Measurements from ENCODE around the gene SLC32A1. TPM values are rescaled to one million over a fixed set of nuclear protein-coding genes. Genes with fewer than 3 reads are reported as not detected.

Gene SLC32A1
- total RNA-seq, 1 experiment from 2014 or later: 0.09 TPM

DNA sequence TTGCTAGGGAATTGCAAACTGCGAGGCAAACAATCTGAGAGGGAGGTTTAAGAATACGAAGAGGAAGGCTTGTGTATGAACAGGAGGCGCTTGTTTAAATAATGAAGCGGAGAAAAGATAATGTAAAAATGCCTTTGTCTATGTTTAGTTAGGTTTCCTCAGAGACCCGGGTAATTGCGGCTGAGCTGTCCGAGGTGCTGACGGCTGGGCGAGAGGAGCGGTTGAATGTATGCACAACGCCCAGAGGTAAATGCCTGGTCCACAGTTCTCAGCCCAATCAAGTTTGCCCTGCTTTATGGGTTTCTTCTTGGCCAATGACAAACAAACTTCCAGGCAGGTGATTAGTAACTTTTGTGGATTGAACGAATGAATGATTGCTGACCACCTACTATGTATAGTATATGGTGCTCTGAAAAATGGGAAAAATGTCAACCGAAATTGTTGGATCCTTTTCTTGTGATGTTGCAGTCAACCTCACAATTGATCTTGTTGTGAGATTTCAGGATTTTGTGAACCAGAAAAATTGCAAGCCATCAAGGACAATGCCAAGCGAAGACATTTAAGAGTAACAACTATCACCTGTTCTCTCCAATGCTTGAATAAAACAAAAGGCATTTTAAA is 38.3 kb upstream of the SLC32A1 start (continued):
- no peak for TF ChIP-seq NFYB (CRISPR knock-in tag; conservative IDR thresholded peaks at IDR 0.05; ENCODE audit: low read depth)
- no peak for TF ChIP-seq NR3C1 (CRISPR knock-in tag; conservative IDR thresholded peaks at IDR 0.05; ENCODE audit: low read depth)
- no peak for TF ChIP-seq OVOL2 (CRISPR knock-in tag; IDR thresholded peaks at IDR 0.05; ENCODE audit: borderline replicate concordance)
- TF ChIP-seq SMAD3 (CRISPR knock-in tag; IDR thresholded peaks at IDR 0.05; ENCODE audit: borderline replicate concordance): no peak
- TF ChIP-seq, protein P1, sequence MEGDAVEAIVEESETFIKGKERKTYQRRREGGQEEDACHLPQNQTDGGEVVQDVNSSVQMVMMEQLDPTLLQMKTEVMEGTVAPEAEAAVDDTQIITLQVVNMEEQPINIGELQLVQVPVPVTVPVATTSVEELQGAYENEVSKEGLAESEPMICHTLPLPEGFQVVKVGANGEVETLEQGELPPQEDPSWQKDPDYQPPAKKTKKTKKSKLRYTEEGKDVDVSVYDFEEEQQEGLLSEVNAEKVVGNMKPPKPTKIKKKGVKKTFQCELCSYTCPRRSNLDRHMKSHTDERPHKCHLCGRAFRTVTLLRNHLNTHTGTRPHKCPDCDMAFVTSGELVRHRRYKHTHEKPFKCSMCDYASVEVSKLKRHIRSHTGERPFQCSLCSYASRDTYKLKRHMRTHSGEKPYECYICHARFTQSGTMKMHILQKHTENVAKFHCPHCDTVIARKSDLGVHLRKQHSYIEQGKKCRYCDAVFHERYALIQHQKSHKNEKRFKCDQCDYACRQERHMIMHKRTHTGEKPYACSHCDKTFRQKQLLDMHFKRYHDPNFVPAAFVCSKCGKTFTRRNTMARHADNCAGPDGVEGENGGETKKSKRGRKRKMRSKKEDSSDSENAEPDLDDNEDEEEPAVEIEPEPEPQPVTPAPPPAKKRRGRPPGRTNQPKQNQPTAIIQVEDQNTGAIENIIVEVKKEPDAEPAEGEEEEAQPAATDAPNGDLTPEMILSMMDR (IDR thresholded peaks at IDR 0.05): no peak
- peak; percentile 27; the same call in 1 of the 2 replicates for TF ChIP-seq MAX (CRISPR knock-in tag; IDR thresholded peaks at IDR 0.05)
- peak; percentile 84; the same call in 1 of the 2 replicates for TF ChIP-seq JUN (CRISPR knock-in tag; IDR thresholded peaks at IDR 0.05)
- no peak for TF ChIP-seq E2F5 (CRISPR knock-in tag; IDR thresholded peaks at IDR 0.05)
- no peak for TF ChIP-seq ZNF512 (CRISPR knock-in tag; IDR thresholded peaks at IDR 0.05; ENCODE audit: borderline replicate concordance)
- no peak for TF ChIP-seq ATF1 (CRISPR knock-in tag; IDR thresholded peaks at IDR 0.05)
- no peak for TF ChIP-seq SOX15 (CRISPR knock-in tag; IDR thresholded peaks at IDR 0.05)
- no peak for TF ChIP-seq ZNF263 (CRISPR knock-in tag; IDR thresholded peaks at IDR 0.05; ENCODE audit: low read depth)
- TF ChIP-seq CDX4 (CRISPR knock-in tag; IDR thresholded peaks at IDR 0.05; ENCODE audit: borderline replicate concordance): no peak
- no peak for TF ChIP-seq IRF1 (CRISPR knock-in tag; IDR thresholded peaks at IDR 0.05)
- TF ChIP-seq, protein P2, sequence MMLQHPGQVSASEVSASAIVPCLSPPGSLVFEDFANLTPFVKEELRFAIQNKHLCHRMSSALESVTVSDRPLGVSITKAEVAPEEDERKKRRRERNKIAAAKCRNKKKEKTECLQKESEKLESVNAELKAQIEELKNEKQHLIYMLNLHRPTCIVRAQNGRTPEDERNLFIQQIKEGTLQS (CRISPR knock-in tag; conservative IDR thresholded peaks at IDR 0.05): no peak
- TF ChIP-seq, protein P3, sequence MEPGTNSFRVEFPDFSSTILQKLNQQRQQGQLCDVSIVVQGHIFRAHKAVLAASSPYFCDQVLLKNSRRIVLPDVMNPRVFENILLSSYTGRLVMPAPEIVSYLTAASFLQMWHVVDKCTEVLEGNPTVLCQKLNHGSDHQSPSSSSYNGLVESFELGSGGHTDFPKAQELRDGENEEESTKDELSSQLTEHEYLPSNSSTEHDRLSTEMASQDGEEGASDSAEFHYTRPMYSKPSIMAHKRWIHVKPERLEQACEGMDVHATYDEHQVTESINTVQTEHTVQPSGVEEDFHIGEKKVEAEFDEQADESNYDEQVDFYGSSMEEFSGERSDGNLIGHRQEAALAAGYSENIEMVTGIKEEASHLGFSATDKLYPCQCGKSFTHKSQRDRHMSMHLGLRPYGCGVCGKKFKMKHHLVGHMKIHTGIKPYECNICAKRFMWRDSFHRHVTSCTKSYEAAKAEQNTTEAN (CRISPR knock-in tag; IDR thresholded peaks at IDR 0.05): no peak
- no peak for TF ChIP-seq SP1 (CRISPR knock-in tag; conservative IDR thresholded peaks at IDR 0.05)
- no peak for TF ChIP-seq CREB1 (CRISPR knock-in tag; IDR thresholded peaks at IDR 0.05)
- no peak for TF ChIP-seq ZNF671 (CRISPR knock-in tag; IDR thresholded peaks at IDR 0.05)
- TF ChIP-seq ESRRA (CRISPR knock-in tag; IDR thresholded peaks at IDR 0.05; ENCODE audit: borderline replicate concordance): peak; percentile 68; the same call in 1 of the 2 replicates
- TF ChIP-seq, protein P4, sequence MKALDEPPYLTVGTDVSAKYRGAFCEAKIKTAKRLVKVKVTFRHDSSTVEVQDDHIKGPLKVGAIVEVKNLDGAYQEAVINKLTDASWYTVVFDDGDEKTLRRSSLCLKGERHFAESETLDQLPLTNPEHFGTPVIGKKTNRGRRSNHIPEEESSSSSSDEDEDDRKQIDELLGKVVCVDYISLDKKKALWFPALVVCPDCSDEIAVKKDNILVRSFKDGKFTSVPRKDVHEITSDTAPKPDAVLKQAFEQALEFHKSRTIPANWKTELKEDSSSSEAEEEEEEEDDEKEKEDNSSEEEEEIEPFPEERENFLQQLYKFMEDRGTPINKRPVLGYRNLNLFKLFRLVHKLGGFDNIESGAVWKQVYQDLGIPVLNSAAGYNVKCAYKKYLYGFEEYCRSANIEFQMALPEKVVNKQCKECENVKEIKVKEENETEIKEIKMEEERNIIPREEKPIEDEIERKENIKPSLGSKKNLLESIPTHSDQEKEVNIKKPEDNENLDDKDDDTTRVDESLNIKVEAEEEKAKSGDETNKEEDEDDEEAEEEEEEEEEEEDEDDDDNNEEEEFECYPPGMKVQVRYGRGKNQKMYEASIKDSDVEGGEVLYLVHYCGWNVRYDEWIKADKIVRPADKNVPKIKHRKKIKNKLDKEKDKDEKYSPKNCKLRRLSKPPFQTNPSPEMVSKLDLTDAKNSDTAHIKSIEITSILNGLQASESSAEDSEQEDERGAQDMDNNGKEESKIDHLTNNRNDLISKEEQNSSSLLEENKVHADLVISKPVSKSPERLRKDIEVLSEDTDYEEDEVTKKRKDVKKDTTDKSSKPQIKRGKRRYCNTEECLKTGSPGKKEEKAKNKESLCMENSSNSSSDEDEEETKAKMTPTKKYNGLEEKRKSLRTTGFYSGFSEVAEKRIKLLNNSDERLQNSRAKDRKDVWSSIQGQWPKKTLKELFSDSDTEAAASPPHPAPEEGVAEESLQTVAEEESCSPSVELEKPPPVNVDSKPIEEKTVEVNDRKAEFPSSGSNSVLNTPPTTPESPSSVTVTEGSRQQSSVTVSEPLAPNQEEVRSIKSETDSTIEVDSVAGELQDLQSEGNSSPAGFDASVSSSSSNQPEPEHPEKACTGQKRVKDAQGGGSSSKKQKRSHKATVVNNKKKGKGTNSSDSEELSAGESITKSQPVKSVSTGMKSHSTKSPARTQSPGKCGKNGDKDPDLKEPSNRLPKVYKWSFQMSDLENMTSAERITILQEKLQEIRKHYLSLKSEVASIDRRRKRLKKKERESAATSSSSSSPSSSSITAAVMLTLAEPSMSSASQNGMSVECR (CRISPR knock-in tag; IDR thresholded peaks at IDR 0.05; ENCODE audit: borderline replicate concordance): 0 out of 2 replicates have a peak, but pooled peaks have one; percentile 46
- no peak for TF ChIP-seq CBFB (CRISPR knock-in tag; IDR thresholded peaks at IDR 0.05; ENCODE audit: low read depth)
- peak; percentile 70; the same call in 1 of the 2 replicates for TF ChIP-seq ZNF219 (CRISPR knock-in tag; IDR thresholded peaks at IDR 0.05; ENCODE audit: borderline replicate concordance)
- TF ChIP-seq, protein P5, sequence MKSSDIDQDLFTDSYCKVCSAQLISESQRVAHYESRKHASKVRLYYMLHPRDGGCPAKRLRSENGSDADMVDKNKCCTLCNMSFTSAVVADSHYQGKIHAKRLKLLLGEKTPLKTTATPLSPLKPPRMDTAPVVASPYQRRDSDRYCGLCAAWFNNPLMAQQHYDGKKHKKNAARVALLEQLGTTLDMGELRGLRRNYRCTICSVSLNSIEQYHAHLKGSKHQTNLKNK (CRISPR knock-in tag; IDR thresholded peaks at IDR 0.05): no peak
- 0 out of 2 replicates have a peak, but pooled peaks have one; percentile 36 for TF ChIP-seq SMAD4 (CRISPR knock-in tag; IDR thresholded peaks at IDR 0.05)
- no peak for TF ChIP-seq KAT7 (CRISPR knock-in tag; IDR thresholded peaks at IDR 0.05; ENCODE audit: borderline replicate concordance)
- TF ChIP-seq EMX1 (CRISPR knock-in tag; IDR thresholded peaks at IDR 0.05): no peak
- TF ChIP-seq NFATC4 (CRISPR knock-in tag; IDR thresholded peaks at IDR 0.05): no peak

Measured in WTC11 (cell line).